ENCODE measurements around the gene PRPF19.

PRPF19 gene

GRCh38 chr11:60868682-60869450 lies 37.5 kb downstream of the PRPF19 start:
- H3K27ac ChIP-seq = no peak overlapping the region
- no peak for TF ChIP-seq ZFX (IDR thresholded peaks at IDR 0.05; ENCODE audit: borderline replicate concordance)
- no peak for TF ChIP-seq CTCF (IDR thresholded peaks at IDR 0.05)

- H3K27ac ChIP-seq = no peak overlapping the region
Observed at GRCh38 chr11:60867871-60868681, 38.3 kb downstream of the PRPF19 start.

GRCh38 chr11:60866911-60867870 lies 39.2 kb downstream of the PRPF19 start, which contains the start of gene ZP1:
ZP1 (plus strand) TSS chr11:60867542; CDS start chr11:60867562, 20 bp downstream.
- H3K27ac ChIP-seq = no peak within 1 kb of the TSS
- TF ChIP-seq CTCF (IDR thresholded peaks at IDR 0.05) (no peak), ZFX (IDR thresholded peaks at IDR 0.05; ENCODE audit: borderline replicate concordance) (no peak)

More at GRCh38 chr11:60867871-60868681, 38.3 kb downstream of the PRPF19 start:
- TF ChIP-seq ZFX (IDR thresholded peaks at IDR 0.05; ENCODE audit: borderline replicate concordance) (no peak), CTCF (IDR thresholded peaks at IDR 0.05) (no peak)

GRCh38 chr11:60864856-60865513 lies 41.4 kb downstream of the PRPF19 start:
- no peak overlapping the region for H3K27ac ChIP-seq
- TF ChIP-seq ZFX (IDR thresholded peaks at IDR 0.05; ENCODE audit: borderline replicate concordance) (no peak), CTCF (IDR thresholded peaks at IDR 0.05) (no peak)

GRCh38 chr11:60863550-60864521 lies 42.5 kb downstream of the PRPF19 start:
- TF ChIP-seq ZFX (IDR thresholded peaks at IDR 0.05; ENCODE audit: borderline replicate concordance) = no peak
- no peak for TF ChIP-seq CTCF (IDR thresholded peaks at IDR 0.05)
- no peak overlapping the region for H3K27ac ChIP-seq
